H9 (cell line): ENCODE data around the gene DPH2. TPM values are rescaled to one million over a fixed set of nuclear protein-coding genes. Genes with fewer than 3 reads are reported as not detected.

Source experiments
- DNase-seq: peaks from one replicate; pipeline ENCODE4 v3.0.0-alpha.2; 2017
- H2AFZ ChIP-seq: one replicate; pipeline ENCODE4 v1.6.1; 2013; ENCODE audit warnings: mild to moderate bottlenecking, low read length, control low read depth, moderate library complexity
- H2AK5ac ChIP-seq: 2 replicates; pipeline ENCODE4 v1.6.1; 2013; ENCODE audit warnings: low read length, control low read depth, mixed read lengths; ENCODE audit not compliant: insufficient read length
- H2BK120ac ChIP-seq: one replicate; pipeline ENCODE4 v1.6.1; 2013; ENCODE audit warnings: low read depth, mild to moderate bottlenecking, low read length, control low read depth, inconsistent platforms; ENCODE audit not compliant: poor library complexity, severe bottlenecking
- H2BK12ac ChIP-seq: 2 replicates; pipeline ENCODE4 v1.6.1; 2013; ENCODE audit warnings: low read length, control low read depth, mixed read lengths, low read depth; ENCODE audit not compliant: insufficient read length
- H2BK15ac ChIP-seq: 2 replicates; pipeline ENCODE4 v1.6.1; 2013; ENCODE audit warnings: low read depth, low read length, control low read depth
- H2BK20ac ChIP-seq: one replicate; pipeline ENCODE4 v1.6.1; 2013; ENCODE audit warnings: low read depth, mild to moderate bottlenecking, low read length, control low read depth, inconsistent platforms; ENCODE audit not compliant: poor library complexity, severe bottlenecking
- H2BK5ac ChIP-seq: 2 replicates; pipeline ENCODE4 v1.6.1; 2013; ENCODE audit warnings: low read length, control low read depth, mixed read lengths; ENCODE audit not compliant: insufficient read length
- H3K14ac ChIP-seq: 2 replicates; pipeline ENCODE4 v1.6.1; 2013; ENCODE audit warnings: low read length, control low read depth; ENCODE audit not compliant: insufficient read depth
- H3K18ac ChIP-seq: 2 replicates; pipeline ENCODE4 v1.6.1; 2013; ENCODE audit warnings: low read depth, mild to moderate bottlenecking, mixed read lengths, low read length, control low read depth; ENCODE audit not compliant: insufficient read length
- H3K23ac ChIP-seq: 2 replicates; pipeline ENCODE4 v1.6.1; 2013; ENCODE audit warnings: low read length, control low read depth, mixed read lengths, low read depth; ENCODE audit not compliant: insufficient read length
- H3K23me2 ChIP-seq: 2 replicates; pipeline ENCODE4 v1.6.1; 2013; ENCODE audit warnings: low read depth, mild to moderate bottlenecking, mixed read lengths, low read length, control low read depth; ENCODE audit not compliant: insufficient read length, poor library complexity, severe bottlenecking
- H3K27ac ChIP-seq: 2 replicates; pipeline ENCODE4 v1.5.1; 2013; ENCODE audit warnings: low read length, control low read depth, mixed read lengths, low read depth; ENCODE audit not compliant: insufficient read length
- H3K27me3 ChIP-seq: 2 replicates; pipeline ENCODE4 v1.6.1; 2013; ENCODE audit warnings: low read length, control low read depth, inconsistent platforms; ENCODE audit not compliant: insufficient read depth
- H3K4ac ChIP-seq: 2 replicates; pipeline ENCODE4 v1.6.1; 2013; ENCODE audit warnings: low read depth, mild to moderate bottlenecking, control low read depth, inconsistent platforms, low read length, moderate library complexity
- H3K4me1 ChIP-seq: 2 replicates; pipeline ENCODE4 v1.6.1; 2013; ENCODE audit warnings: low read length, control low read depth, inconsistent platforms; ENCODE audit not compliant: insufficient read depth
- H3K4me2 ChIP-seq: 2 replicates; pipeline ENCODE4 v1.6.1; 2013; ENCODE audit warnings: low read length, control low read depth, mixed read lengths; ENCODE audit not compliant: insufficient read length, insufficient read depth
- H3K56ac ChIP-seq: 2 replicates; pipeline ENCODE4 v1.6.1; 2013; ENCODE audit warnings: low read depth, mild to moderate bottlenecking, mixed read lengths, low read length, control low read depth; ENCODE audit not compliant: insufficient read length
- H3K79me1 ChIP-seq: 2 replicates; pipeline ENCODE4 v1.6.1; 2013; ENCODE audit warnings: low read depth, mild to moderate bottlenecking, moderate library complexity, low read length, control low read depth, inconsistent platforms; ENCODE audit not compliant: insufficient read depth, poor library complexity, severe bottlenecking
- H3K79me2 ChIP-seq: 2 replicates; pipeline ENCODE4 v1.6.1; 2013; ENCODE audit warnings: low read length, control low read depth, inconsistent platforms; ENCODE audit not compliant: insufficient read depth
- H3K9ac ChIP-seq: 2 replicates; pipeline ENCODE4 v1.6.1; 2013; ENCODE audit warnings: low read length, control low read depth, mixed read lengths; ENCODE audit not compliant: insufficient read length; ENCODE audit errors: extremely low read depth
- H3K9me3 ChIP-seq: one replicate; pipeline ENCODE4 v1.6.1; 2013; ENCODE audit warnings: low read depth, low read length, inconsistent platforms; ENCODE audit not compliant: control insufficient read depth
- H3T11ph ChIP-seq: one replicate; pipeline ENCODE4 v1.6.1; 2013; ENCODE audit warnings: mild to moderate bottlenecking, low read length, control low read depth, inconsistent platforms
- H4K20me1 ChIP-seq: one replicate; pipeline ENCODE4 v1.6.1; 2013; ENCODE audit not compliant: control insufficient read depth, insufficient read length, insufficient read depth
- H4K5ac ChIP-seq: 2 replicates; pipeline ENCODE4 v1.6.1; 2013; ENCODE audit warnings: low read depth, mild to moderate bottlenecking, mixed read lengths, low read length, control low read depth; ENCODE audit not compliant: insufficient read length
- H4K8ac ChIP-seq: replicated peaks from 2 replicates; pipeline ENCODE4 v1.6.1; 2013; ENCODE audit warnings: low read length, control low read depth, mixed read lengths, low read depth; ENCODE audit not compliant: insufficient read length
- H4K91ac ChIP-seq: 2 replicates; pipeline ENCODE4 v1.6.1; 2013; ENCODE audit warnings: low read depth, mild to moderate bottlenecking, moderate library complexity, mixed read lengths, low read length, control low read depth; ENCODE audit not compliant: insufficient read length
- H3K27ac Mint-ChIP-seq, 3 experiments: 2 replicates in 2 of 3; 3 replicates in 1 of 3; pipeline ENCODE4 v1.8.0; 2020 to 2021; ENCODE audit warnings: mixed read lengths in 3 of 3, mild to moderate bottlenecking in 1 of 3, moderate library complexity in 1 of 3
- H3K27me3 Mint-ChIP-seq: 2 replicates; pipeline ENCODE4 v1.8.0; 2021; ENCODE audit warnings: low read depth, mild to moderate bottlenecking, moderate library complexity, mixed read lengths
- H3K36me3 Mint-ChIP-seq, 3 experiments: 2 replicates in 2 of 3; 3 replicates in 1 of 3; pipeline ENCODE4 v1.8.0; 2020 to 2021; ENCODE audit warnings: low read depth in 3 of 3, mixed read lengths in 3 of 3; ENCODE audit not compliant: insufficient read depth in 1 of 3
- H3K4me1 Mint-ChIP-seq, 2 experiments: 2 replicates each; pipeline ENCODE4 v1.8.0; 2020; ENCODE audit warnings: mixed read lengths in 2 of 2
- H3K4me3 Mint-ChIP-seq, 2 experiments: 2 replicates in 1 of 2; 3 replicates in 1 of 2; pipeline ENCODE4 v1.8.0; 2020 to 2021; ENCODE audit warnings: mild to moderate bottlenecking in 2 of 2, mixed read lengths in 2 of 2, moderate library complexity in 1 of 2
- H3K9me3 Mint-ChIP-seq, 2 experiments: 2 replicates in 1 of 2; 3 replicates in 1 of 2; pipeline ENCODE4 v1.8.0; 2020; ENCODE audit warnings: mild to moderate bottlenecking in 2 of 2, mixed read lengths in 2 of 2, moderate library complexity in 1 of 2
- CTCF ChIP-seq: fragments of 200-600 bp; sonication (generic); conservative IDR thresholded peaks from 3 replicates; pipeline ENCODE4 v1.8.0; 2021; ENCODE audit warnings: antibody characterized with exemption, mild to moderate bottlenecking
- WGBS: extraction: QIAGEN DNeasy Blood & Tissue Kit; methylation state at CpG from one replicate; pipeline ENCODE4 v1.1.7; 2013; ENCODE audit warnings: missing lambda C conversion rate, low lambda C conversion rate, mixed read lengths; ENCODE audit not compliant: insufficient read length; ENCODE audit errors: extremely low coverage; 5-methylcytosine and 5-hydroxymethylcytosine counted together
- total RNA-seq: library from RNA; stranded (reverse); gene quantifications from 2 replicates; pipeline ENCODE4 v1.2.1, GENCODE V29; 2021

DPH2 gene
- total RNA-seq, 1 experiment from 2014 or later, result 74.4 TPM

GRCh38 chr1:43994071-43994470 is 24.3 kb downstream of the DPH2 start:
- DNase-seq, result no peak
- no peaks in the 10 kb centered on the region for H3K79me1 ChIP-seq

More at GRCh38 chr1:43994071-43994470, 24.3 kb downstream of the DPH2 start:
- peaks cover 6% of the 10 kb centered on the region for H3K27me3 Mint-ChIP-seq
- no peaks in the 10 kb centered on the region for H3K27me3 ChIP-seq
- H3K4ac ChIP-seq, result no peak overlapping the region
- no peaks in the 10 kb centered on the region for H4K20me1 ChIP-seq
- H3K9me3 ChIP-seq, result no peaks in the 10 kb centered on the region
- no peak overlapping the region for H3K56ac ChIP-seq
- H2BK12ac ChIP-seq, result no peak overlapping the region
- H3K79me2 ChIP-seq, result no peaks in the 10 kb centered on the region
- no peak overlapping the region for H4K5ac ChIP-seq
- H3K23me2 ChIP-seq, result peaks cover 10% of the 10 kb centered on the region
- H3K14ac ChIP-seq, result no peak overlapping the region
- WGBS, result no CpG with 5 or more reads among the region's 7 CpGs
- peaks cover 5 to 9% (median 6%) of the 10 kb centered on the region in 3 experiments; a peak in 5 of 7 replicates for H3K36me3 Mint-ChIP-seq
- H2BK120ac ChIP-seq, result no peak overlapping the region
- no peaks in the 10 kb centered on the region for H3K4me1 ChIP-seq
- H3K4me3 Mint-ChIP-seq, result peak overlapping the region in 1 of 2 experiments; percentile 26; a peak in 1 of 5 replicates
- no peak overlapping the region for H3K4me2 ChIP-seq
- no peak overlapping the region for H2BK15ac ChIP-seq
- no peak overlapping the region for H2AK5ac ChIP-seq
- H3T11ph ChIP-seq, result no peak overlapping the region
- no peak for TF ChIP-seq CTCF
- no peak overlapping the region for H2BK20ac ChIP-seq
- H2AFZ ChIP-seq, result no peak overlapping the region
- no peaks in the 10 kb centered on the region for H3K9me3 Mint-ChIP-seq
- no peak overlapping the region for H3K27ac Mint-ChIP-seq
- no peak overlapping the region for H3K23ac ChIP-seq
- H3K27ac ChIP-seq, result no peak overlapping the region
- H4K8ac ChIP-seq, result no peak overlapping the region
- no peak overlapping the region for H4K91ac ChIP-seq
- no peak overlapping the region for H3K9ac ChIP-seq
- no peak overlapping the region for H3K18ac ChIP-seq
- peaks cover 16 to 28% of the 10 kb centered on the region in 2 experiments for H3K4me1 Mint-ChIP-seq
- no peak overlapping the region for H2BK5ac ChIP-seq
